Effector CD8-positive, alpha-beta T cell (primary cell): Measurements from ENCODE around the gene DCLK1.

ENCODE experiments used
- DNase-seq: peaks from one replicate; lab custom pipeline; 2025; lab: John Stamatoyannopoulos, UW
- total RNA-seq, 4 experiments: gene quantifications; one replicate each; lab custom pipeline; 2026; lab: John Stamatoyannopoulos, UW

DCLK1 gene
- total RNA-seq = 0 to 0.18 (median 0.04) reads per million in 4 experiments

DNA sequence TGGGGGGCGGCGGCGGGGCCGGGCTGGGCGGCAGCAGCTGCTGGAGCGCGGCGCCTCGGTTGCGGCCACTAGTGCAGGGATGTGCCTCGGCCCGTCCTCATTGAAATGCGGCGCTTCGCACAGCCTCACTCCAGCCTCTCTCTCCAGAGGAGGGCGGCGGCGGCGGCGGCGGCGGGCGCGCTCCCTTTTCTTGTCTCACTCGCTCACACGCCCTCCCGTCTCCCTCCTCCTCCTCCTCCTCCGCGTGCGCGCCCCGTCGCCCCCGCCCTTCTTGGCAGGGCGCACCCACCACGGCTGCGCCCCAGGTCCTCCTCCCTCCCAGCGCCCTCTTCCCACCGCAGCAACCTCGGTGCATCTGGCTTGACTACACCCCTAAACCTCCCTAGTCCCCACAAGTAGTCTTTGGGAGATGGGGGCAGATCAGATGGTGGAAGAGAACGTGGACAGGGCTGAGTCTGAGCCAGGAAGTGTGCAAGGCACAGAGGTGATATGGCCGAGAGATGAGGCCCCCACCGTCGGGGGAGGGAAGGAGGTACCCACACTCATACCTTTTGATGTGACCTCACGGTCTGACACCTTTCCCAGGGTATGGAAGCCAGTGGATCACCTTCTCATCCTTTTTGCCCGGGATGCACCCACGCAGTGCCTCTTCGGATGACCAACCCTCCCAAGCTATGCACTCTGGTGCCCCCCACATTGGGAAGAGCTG lies at the start of gene DCLK1:
Gene DCLK1 (minus strand): TSS at position 161 of the 709 bp plus-strand sequence.
- DNase-seq = no peak

DNA sequence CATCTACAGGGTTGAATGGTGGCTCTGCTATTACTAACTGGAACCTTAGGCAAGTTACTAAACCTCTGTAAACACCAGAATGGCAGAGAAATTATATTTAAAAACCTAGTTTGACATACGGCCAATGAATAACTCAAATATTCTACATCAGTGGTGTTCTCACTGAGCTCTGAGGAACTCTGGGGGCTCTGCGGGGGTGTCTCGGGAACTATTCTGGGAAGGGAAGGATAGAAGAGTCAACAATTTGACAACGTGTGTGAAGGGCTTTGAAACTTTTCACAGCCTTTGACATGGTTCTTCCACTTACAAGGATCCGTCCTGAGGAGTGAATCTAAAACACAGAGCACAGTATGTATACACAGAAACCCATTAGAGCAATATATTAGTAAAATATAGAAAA lies 44.4 kb upstream of the DCLK1 start:
- no peak for DNase-seq

DNA sequence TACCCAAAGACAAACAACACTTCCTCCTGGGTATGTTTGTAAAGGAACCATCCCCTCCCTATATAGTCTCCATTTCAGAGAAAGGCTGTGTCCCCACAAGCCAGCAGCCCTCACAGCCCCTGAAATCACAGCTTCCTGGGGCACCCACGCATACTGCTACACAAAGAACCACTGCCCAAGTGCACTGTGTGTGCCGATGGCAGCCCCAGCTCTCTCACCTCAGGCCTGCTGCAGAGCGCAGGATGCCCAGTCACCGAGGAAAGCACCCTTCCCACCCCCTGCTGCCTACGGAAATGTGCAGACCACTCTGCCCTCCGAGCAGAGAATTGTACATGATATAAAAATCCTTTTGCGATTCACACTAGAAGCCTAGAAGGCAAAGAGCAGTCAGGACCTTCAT lies 43.7 kb upstream of the DCLK1 start:
- DNase-seq = no peak

- DNase-seq = no peak
These were observed 42.6 kb upstream of the DCLK1 start for GRCh38 chr13:36173571-36174322.

GRCh38 chr13:36166046-36166445 lies 34.9 kb upstream of the DCLK1 start:
- DNase-seq = no peak

DNA sequence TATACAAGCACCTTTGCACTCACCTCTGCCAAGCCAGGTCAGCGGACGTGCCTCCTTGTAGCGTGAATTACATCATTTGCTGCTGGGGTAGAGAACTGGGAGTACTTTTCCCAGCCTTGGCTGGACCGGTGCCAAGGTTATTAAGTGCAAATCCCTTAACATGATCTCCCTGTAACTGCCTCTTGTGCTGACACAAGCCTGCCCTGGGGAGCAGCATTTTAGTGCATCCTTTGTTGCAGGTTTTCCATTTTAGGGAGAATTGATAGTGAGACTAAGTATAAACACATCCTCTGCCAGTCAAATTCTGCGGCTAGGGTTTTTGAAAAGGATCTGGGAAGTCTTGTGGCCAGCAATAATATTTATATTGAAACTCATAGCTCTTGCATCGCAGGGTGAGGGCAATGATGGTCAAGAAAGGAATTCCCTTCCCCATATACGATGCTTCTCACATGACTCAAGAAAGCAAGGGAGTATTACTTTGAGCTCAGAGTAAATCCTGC lies 32.7 kb upstream of the DCLK1 start:
- no peak for DNase-seq

GRCh38 chr13:36163286-36163685 lies 32.1 kb upstream of the DCLK1 start:
- DNase-seq = no peak

GRCh38 chr13:36160297-36160696 lies 29.1 kb upstream of the DCLK1 start:
- no peak for DNase-seq

DNA sequence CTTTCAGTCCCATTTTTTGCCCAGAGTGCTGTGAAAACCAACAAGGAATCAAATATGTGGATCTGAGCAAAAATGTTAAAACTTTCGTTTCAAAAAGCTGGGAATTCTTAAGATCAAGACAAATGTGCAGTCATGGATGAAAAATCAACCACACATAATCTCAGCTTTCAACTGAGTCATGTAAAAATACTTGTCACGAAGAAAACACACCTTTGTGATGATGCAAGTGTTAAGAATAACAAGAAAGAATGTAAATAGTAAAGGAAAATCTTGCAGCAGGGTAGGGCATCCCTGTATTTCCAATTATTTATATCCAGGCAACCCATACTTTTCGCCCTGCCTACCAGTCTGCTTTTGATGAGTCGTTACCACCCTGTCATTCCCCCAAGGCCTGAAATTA lies 27.4 kb upstream of the DCLK1 start:
- DNase-seq = no peak

GRCh38 chr13:36157480-36157879 lies 26.3 kb upstream of the DCLK1 start:
- DNase-seq = no peak

GRCh38 chr13:36154567-36155291 lies 23.5 kb upstream of the DCLK1 start:
- no peak for DNase-seq

- no peak for DNase-seq
These were observed 20.4 kb upstream of the DCLK1 start for GRCh38 chr13:36151591-36151990.

DNA sequence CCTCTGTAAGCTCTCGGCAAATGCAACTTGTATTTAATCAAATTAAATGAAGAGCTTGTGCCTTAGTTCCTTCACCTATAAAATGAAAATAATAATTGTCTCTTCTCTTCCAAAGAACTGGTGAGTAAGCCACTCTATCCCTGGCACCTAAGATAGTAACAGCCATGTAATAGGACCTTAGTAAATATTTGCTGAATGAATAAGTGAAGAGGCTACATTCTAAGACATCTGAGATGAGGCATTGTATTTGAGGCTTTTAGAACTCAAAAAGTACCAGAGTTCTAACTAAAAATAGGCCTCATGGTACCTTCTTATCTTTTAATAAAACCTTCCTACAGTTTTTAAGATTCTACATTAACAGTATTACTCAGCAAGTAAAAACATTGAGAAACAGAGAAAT lies 17.3 kb upstream of the DCLK1 start:
- no peak for DNase-seq

GRCh38 chr13:36147330-36147729 lies 16.1 kb upstream of the DCLK1 start:
- no peak for DNase-seq

DNA sequence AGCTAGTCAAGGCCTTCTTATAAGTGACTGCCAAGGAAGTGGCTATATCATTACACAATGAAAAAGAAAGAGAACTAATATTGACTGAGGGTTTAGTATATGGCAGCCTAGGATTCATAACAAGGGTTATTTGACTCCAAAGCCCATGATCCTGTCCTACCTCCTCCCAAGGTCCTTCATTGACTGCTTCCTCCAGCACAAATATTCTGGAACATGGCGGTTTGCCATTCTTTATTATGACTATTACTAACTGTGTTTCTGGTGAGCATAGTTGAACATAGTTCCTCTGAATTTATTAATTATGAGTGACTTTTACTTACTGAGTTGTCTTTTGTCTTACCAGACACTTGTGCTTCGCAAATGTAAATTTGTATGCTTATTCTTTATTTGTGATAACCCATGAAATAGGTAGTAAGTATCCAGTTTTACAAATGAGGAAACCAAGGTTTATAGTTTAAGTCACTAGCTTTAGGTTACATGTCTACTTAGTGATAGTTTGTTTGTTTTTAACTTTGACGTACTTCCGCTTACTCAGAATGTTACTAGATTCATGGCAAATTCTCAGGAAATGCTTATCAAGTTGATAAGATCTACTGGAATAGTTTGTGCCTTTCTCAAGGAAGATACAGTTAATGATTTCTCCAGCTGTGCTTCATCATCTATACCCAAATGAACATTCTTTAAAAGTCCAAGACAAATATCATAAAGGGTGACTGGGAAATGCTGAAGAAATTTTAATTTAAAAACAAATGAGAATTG lies 15.5 kb upstream of the DCLK1 start:
- no peak for DNase-seq

- no peak for DNase-seq
These were observed 12.6 kb upstream of the DCLK1 start for GRCh38 chr13:36143738-36144137.

DNA sequence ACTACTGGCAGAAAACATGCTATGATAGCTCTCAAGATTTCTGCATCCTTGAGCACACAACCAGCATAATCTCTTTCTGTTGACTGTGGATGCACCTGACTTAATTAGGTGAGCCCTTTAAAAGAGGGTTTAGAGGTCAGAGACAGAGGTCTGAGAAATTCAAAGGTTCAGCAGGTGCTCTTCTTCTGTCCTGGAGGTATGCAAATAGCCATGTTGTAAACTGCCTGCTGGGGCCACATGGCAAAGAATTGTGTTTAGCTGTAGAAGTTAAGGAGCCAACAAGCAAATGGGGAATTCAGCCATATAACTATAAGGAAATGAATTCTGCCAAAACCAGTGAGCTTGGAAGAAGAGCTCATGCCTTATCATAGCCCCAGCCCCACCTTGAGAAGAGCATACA lies 11.6 kb upstream of the DCLK1 start:
- no peak for DNase-seq

DNA sequence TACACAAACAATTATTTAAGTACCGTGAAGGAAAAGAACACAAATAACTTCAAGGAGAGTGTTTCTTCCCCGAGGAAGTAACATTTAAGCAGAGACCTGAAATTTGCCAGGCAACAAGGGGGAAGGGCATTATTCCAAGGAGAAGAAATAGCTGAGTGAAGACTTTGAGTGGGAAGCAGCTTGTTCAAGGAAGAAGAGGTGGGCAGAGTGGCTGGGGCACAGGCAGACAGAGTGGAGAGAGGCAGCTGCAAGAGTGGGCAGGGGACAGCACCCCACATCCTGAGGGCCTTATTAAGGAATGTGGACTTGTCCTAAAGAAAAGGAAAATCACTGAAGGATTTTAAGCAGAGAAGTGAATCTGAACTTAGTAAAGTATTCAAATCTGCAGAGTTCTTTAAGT lies 4.7 kb upstream of the DCLK1 start:
- DNase-seq = no peak

GRCh38 chr13:36134632-36135031 lies 3.5 kb upstream of the DCLK1 start:
- DNase-seq = no peak

DNA sequence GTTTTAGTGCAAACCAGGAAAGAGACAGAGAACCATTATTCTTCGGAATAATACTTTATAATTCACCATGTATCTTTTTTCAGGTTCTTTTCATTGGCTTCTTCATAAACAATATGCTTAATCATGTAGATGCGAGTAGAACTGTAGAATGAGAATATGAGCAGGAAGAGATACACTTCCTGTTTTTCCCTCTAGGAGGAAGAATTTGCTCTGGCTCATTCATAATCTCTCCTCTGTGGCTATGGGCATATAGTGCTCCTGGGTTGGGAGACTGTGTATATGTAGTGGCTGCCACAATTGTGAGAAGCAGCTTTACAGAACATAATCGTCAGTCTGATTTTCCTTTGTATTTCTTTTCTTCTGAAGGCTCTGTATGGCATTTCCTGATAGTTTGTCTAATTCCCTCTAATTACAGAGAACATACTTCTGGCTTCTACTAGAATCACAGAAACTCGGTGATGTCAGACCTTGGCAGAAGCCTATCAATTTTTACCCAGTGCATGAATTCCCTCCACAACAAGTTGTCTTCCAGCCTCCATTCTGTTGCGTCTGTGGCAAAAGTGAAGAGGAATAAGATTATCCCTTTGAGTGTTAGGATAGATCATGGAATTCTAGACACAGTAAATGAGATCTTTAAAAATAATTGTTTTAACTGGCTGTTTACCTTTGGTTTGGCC lies 2.9 kb upstream of the DCLK1 start:
- DNase-seq = no peak

- no peak for DNase-seq
These were observed 1.2 kb upstream of the DCLK1 start for GRCh38 chr13:36132376-36132775.
